Right renal cortex interstitium (tissue), 3 donors: ENCODE data around the gene SACM1L. TPM values are rescaled to one million over a fixed set of nuclear protein-coding genes. Genes with fewer than 3 reads are reported as not detected.
"Not testable (repeated sequence)": the region's sequence is repeated elsewhere in the genome, so short reads cannot be mapped to it uniquely, and the experiment has no call there.

ENCODE experiments used
- DNase-seq, 3 donors: peaks; one replicate each; pipeline ENCODE4 v3.0.0-alpha.2; 2013; ENCODE audit warnings: low read depth in 3 of 3, low spot score in 2 of 3
- polyA plus RNA-seq, 3 donors: library from polyadenylated mRNA; unstranded; fragments of 120-200 nt; gene quantifications; one replicate each; pipeline ENCODE4 v1.2.1, GENCODE V29; 2013; ENCODE audit not compliant: insufficient read length in 3 of 3

SACM1L gene
- polyA plus RNA-seq, 3 donors, result 58.6 to 61.4 (median 58.8) TPM

DNA sequence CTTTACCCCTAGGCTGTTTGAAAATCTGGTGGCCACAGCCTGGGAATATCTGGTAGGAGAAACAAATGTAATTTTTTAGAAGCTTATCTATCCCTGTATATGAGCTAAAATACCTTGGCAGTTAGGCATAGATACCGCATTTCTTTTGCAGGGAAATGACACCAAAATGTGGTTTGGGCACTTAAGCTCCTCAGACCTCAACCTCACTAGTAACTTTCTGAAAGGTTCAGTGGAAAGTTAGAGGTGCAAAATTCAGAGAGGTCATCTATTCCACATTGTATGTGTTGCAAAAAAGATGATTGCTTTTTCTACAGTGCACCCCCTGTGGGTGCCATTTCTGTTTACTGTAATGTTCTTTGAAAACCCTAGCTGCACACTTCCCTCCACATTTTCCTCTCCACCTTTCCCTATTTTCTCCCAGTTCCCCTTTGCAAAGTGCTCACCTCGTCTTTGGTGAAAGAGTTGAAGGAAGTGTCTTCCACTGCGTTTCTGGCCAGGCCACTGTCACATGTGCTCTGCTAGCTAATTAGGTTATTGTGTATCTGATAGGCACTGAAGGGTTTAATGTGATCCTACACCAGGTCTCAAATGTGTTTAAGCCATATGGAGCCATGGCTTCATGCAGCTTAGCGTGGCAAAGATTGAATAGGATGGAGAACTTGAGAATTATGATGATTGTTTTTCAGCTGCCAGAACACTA, 1.3 kb downstream of the SACM1L start:
- DNase-seq, result no peak

GRCh38 chr3:45691842-45692241, 2.6 kb downstream of the SACM1L start:
- no peak for DNase-seq

DNA sequence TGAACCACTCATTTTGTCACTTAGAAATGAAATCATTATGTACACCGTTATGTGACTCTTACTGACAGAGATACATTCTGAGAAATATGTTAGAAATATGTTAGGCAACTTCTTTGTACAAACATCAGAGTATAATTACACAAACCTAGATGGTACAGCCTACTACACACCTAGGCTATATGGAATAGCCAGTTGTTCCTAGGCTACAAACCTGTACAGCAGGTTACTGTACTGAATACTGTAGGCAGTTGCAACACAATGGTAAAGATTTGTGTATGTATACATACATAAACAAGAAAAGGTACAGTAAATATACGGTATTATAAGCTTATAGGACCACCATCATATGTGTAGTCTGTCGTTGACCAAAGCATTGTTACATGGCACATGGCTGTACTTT, 3.7 kb downstream of the SACM1L start:
- DNase-seq, result no peak

GRCh38 chr3:45693941-45694521, 4.8 kb downstream of the SACM1L start:
- DNase-seq, result no peak

- DNase-seq, result not testable (repeated sequence)
Observed at GRCh38 chr3:45695166-45695565, 6.0 kb downstream of the SACM1L start.

- no peak for DNase-seq
Observed at GRCh38 chr3:45700570-45701073, 11.4 kb downstream of the SACM1L start.

GRCh38 chr3:45701172-45701867, 12.1 kb downstream of the SACM1L start:
- DNase-seq, result peak in 1 of 3 donors; percentile 23

- no peak for DNase-seq
Observed at GRCh38 chr3:45704301-45704943, 15.2 kb downstream of the SACM1L start.

- DNase-seq, result no peak
Observed at GRCh38 chr3:45705839-45706808, 16.9 kb downstream of the SACM1L start.

DNA sequence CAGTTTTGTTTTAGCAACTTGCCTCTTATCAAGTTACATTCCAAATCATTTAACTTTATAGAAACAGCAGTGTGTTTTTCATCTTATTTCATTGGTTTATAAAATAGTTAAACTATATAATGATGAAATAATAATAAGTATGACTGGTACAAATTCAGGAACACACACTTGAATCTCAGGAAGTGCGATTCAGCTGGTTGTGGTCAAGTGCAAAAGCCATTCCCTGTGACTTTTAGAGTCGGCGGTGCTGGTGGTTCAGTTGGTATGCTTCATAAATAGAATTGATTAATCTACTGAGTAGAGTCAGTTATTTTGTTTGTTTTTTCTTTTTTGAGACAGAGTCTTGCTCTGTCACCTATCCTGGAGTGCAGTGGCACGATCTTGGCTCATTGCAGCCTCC, 22.7 kb downstream of the SACM1L start:
- no peak for DNase-seq

- no peak for DNase-seq
Observed at GRCh38 chr3:45712434-45713110, 23.4 kb downstream of the SACM1L start.

DNA sequence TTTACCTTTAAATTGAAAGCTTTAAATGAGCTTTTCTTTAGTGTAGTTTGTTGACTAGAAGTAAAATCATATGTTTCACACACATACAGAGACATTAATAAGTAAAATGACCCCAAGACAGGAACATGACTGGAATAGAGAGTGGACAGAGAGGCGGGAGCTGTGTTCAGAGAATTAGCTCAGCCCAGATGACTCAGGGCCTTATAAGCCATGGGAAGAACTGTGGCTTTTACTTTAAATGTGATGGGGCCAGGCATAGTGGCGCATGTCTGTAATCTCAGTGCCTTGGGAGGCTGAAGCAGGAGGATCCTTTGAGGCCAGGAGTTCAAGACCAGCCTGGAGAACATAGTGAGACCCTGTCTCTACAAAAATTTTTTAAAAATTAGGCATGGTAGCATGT, 26.7 kb downstream of the SACM1L start:
- DNase-seq, result no peak

DNA sequence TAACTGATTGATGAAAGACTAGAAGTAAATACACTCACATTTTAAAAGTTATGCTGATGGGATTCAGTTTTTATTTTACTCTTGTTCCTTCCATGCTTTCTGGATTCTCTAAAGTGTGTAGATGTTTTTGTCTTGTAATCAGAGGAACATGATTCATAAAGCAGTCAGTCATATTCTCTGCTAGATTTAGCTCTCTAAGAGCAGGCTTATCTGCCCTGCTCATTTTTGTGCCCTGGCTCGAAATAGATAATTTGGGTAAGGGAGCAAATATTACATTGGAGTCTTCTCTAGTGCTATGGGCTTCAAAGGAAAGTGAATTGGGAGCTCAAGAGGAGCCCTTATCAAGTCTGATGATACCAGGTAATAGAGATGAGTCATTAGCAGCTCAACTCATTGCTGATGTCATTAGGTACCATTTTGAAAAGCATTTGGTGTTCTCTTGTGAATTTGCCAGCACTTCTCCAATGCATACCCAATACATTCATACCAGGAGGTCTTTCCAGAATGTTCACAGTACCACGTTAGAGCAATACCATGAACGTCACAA, 27.7 kb downstream of the SACM1L start:
- DNase-seq, result no peak

DNA sequence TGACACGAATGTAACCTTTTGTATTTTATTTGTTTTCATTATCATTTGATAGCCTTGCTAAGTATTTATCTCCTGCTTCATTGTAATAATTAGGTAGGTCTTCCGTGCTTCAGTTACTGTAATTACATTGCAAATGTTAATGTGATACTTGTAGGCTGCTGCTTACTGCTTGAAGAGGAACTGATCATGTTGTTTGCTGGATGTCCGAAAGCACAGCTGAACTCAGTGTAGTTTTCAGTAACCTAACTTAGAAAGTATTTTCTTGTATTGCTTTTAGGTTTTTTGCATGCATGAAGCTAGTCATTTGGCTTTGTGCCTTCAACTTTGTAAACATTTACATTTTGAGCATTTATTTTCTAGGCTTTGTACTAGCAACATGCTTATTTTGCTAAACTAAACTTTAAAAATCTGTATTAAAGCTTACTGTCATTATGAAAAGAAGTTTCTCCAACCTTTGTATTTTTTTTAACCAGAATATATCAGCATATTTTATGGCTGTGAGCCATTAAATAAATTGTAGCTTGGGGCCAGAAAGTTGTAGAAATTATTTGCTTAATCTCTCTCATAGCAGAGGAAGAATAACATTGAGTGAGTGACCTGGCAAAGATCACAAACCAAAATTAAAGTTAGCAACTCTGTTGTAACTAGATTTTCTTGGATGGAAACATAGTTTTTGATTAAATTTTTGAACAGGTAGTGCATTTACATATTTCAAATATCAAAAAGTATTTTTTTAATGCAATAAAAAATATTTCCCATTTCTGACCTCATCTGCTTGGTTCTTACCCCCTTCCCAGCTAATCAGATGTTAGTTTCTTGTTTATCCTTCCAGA, 30.7 kb downstream of the SACM1L start:
- no peak for DNase-seq

DNA sequence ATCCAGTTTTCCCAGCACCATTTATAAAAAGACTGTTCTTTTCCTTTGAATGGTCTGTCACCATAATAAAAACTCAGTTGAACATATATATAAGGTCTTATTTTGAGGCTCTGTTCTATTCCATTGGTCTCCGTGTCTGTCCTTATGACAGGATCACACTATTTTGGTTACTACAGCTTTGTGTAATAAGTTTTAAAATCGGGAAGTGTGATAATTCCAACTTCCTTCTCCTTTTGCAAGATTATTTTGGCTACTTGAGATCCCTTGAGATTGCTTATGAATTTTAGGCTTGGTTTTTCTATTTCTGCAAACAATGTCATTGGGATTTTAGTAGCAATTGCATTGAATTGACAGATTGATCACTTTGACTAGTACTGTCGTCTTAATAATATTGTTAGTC, 35.7 kb downstream of the SACM1L start:
- no peak for DNase-seq

GRCh38 chr3:45729614-45730013, 40.4 kb downstream of the SACM1L start:
- DNase-seq, result no peak

GRCh38 chr3:45730409-45731154, 41.4 kb downstream of the SACM1L start:
- no peak for DNase-seq

- no peak for DNase-seq
Observed at GRCh38 chr3:45736707-45737106, 47.5 kb downstream of the SACM1L start.
